ENCODE measurements around the gene WDR44.
"Not testable (repeated sequence)": the region's sequence is repeated elsewhere in the genome, so short reads cannot be mapped to it uniquely, and the experiment has no call there.

WDR44 gene

GRCh38 chrX:118345464-118346257, at the start of gene WDR44:
TSS of gene WDR44 (plus strand) at chrX:118346106. CDS start at chrX:118346504, 398 bp downstream.
- DNase-seq (ENCODE audit: low read depth): peak; percentile 76

GRCh38 chrX:118305827-118306226, 40.1 kb upstream of the WDR44 start:
- not testable (repeated sequence) for DNase-seq (ENCODE audit: low read depth)

- DNase-seq (ENCODE audit: low read depth): no peak
Observed at GRCh38 chrX:118315529-118315928, 30.4 kb upstream of the WDR44 start.

DNA sequence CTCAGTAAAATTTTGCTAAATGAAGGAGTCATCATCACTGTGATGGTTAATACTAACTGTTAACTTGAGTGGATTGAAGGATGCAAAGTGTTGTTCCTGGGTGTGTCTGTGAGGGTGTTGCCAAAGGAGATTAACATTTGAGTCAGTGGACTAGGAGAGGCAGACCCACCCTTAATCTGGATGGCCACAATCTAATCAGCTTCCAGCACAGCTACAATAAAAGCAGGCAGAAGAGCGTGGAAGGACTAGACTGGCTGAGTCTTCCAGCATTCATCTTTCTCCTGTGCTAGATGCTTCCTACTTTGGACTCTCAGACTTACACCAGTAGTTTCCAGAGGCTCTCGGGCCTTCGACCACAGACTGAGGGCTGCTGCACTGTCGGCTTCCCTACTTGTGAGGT, 21.3 kb upstream of the WDR44 start:
- DNase-seq (ENCODE audit: low read depth): no peak

GRCh38 chrX:118325453-118325852, 20.5 kb upstream of the WDR44 start:
- DNase-seq (ENCODE audit: low read depth): no peak

GRCh38 chrX:118329175-118329574, 16.7 kb upstream of the WDR44 start:
- DNase-seq (ENCODE audit: low read depth): no peak

- no peak for DNase-seq (ENCODE audit: low read depth)
Observed at GRCh38 chrX:118337687-118338086, 8.2 kb upstream of the WDR44 start.

- no peak for DNase-seq (ENCODE audit: low read depth)
Observed at GRCh38 chrX:118338930-118339329, 7.0 kb upstream of the WDR44 start.

- DNase-seq (ENCODE audit: low read depth): no peak
Observed at GRCh38 chrX:118345045-118345463, 852 bp upstream of the WDR44 start.

DNA sequence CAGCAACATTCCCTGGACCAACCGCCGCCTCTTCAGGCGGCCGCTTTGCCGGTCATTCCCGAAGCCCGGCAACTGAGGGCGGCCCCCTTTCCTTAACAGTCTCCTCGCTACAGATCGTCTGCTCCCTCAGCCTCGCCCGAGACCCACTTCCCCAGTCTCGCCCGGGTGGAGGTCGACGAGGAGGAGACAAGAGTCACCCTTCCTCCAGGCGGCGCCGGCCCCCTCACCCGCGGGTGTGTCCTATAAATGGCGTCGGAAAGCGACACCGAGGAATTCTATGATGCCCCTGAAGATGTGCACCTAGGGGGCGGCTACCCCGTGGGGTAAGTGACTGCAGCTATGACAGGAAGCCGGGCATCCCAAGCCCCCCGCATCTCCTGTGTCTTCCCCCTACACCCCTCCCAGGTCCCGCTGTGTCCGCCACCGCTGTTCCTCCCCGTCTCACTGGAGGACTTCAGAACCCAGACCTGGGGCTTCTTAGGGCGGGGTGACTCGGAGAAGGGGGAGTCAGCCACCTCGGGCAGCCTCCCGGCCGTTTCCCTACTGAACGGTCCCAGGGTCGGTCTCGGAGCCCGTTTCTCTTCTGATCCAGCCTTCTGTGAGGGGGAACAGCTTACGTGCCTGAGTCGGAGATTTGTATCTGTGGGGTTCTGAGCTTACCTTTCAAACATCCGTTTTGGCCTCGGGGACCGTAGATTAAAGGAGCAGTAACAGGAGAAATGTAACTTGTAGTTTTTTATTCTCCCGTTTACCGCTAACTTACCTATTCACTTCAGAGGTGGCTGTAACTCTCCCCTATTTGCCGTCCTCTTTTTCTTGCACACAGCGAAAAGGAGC, 570 bp downstream of the WDR44 start:
- no peak for DNase-seq (ENCODE audit: low read depth)

DNA sequence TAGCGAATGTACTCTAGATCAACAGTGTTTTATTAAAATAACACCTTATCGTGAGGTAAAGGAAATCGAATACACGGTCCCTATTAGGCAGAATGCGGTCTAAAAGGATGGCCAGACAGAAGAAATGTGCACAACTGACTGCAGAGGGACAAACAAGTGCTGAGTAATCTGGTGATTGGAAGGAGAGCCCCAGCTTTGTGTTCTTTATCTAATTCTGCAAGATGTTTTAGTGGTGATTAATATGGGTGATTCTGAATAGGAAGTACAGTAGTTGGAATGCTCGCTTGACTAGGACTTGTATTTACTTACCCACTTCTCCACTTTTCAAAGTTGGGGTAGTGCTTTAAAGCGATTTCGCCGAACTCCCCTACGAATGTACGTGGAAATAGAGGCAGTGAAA, 1.2 kb downstream of the WDR44 start:
- no peak for DNase-seq (ENCODE audit: low read depth)

DNA sequence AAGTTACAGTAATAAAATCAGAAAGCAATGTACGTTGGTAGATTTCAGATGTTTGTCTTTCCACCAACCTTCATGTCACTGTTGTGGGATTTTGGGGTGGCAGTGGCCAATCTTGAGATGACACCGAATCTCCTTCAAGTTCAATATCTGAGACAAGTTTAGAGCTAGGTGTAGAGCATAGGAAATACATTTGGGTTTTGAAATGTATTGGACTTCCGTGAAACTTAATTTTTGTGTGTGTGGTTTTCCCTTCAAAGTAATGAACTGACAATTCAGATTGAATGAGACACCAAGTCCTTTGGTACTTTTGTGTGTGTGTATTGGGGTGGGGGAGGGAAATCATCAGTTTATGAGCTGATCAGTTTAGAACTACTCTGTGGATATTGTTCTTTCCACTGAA, 1.8 kb downstream of the WDR44 start:
- DNase-seq (ENCODE audit: low read depth): no peak

DNA sequence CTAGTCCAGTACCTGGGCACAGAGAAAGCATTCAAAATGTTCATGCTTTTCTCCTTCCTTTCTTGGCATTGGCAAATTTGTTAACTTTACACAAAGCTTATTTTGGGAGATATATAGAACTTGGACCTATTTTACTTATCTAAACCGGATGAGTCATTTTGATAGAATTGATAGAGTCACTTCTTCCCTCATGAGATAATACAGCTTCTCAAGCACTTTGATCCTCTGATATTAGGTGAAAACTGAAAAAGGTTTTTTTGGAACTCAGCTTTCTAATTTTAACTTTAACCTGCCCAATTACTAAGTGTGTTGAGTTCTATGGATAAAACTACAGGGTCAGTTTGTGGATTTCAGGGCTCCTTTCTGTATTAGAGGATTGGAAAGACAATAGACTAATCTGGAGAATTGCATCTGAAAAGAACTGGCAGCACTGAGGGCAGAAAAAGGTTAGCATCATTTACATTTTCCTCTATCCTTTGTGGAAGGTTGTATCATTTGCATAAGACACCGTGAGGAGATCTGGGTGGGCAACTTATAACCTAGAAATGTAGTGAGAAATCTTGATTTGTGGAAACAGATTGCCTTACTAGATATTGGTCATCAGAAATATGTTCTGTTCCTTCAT, 2.4 kb downstream of the WDR44 start:
- DNase-seq (ENCODE audit: low read depth): no peak

DNA sequence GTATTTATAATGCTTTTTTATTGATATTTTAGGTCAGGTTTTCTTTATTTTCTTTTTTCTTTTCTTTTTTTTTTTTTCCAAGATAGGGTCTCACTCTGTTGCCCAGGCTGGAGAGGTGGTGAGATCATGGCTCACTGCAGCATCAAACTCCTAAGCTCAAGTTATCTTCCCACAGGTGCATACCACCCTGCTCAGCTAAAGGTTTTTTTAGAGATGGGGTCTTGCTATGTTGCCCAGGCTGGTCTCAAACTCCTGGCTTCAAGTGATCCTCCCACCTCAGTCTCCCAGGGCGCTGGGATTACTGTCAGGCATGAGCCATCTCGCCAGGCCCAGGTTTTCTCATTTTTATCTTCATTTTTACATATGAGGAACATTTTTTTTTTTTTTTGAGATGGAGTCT, 3.3 kb downstream of the WDR44 start:
- no peak for DNase-seq (ENCODE audit: low read depth)

GRCh38 chrX:118350221-118350620, 4.3 kb downstream of the WDR44 start:
- no peak for DNase-seq (ENCODE audit: low read depth)

DNA sequence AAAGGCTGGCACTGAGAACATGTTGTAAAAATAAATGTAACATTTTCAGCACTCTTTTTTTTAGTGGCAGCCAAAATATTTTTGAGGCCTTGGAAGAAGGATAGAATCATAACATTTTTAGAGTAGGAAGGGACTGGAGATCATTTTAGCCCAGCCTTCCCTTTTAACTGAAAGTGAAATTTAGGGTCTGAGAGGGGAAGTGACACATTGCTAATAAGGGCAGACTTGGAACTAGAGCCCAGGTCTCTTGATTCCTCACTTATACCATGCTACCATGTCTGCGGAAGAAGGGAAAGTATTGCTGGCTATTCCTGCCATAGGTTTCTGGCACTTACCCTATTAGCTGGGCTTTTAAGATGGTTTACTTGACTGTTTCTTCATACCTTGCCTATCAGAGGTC, 4.8 kb downstream of the WDR44 start:
- DNase-seq (ENCODE audit: low read depth): no peak

DNA sequence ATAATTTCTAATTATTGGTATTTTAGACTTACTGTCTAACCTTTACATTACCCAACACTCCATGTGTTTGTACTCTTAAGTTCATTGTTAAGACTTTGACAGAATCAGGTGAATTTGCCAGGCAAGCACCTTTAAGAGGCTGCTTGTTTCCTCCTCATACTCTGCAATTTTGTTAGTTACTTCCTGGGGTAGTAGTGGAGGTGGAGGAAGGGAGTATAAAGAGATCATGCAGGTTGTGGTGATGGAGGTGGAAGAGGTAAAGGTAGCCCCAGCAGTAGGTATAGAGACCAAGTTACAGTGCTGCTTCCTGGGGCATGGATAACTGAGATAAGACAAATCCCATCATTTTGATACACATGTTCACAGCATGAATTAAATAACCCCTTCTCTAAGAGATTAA, 6.7 kb downstream of the WDR44 start:
- no peak for DNase-seq (ENCODE audit: low read depth)

DNA sequence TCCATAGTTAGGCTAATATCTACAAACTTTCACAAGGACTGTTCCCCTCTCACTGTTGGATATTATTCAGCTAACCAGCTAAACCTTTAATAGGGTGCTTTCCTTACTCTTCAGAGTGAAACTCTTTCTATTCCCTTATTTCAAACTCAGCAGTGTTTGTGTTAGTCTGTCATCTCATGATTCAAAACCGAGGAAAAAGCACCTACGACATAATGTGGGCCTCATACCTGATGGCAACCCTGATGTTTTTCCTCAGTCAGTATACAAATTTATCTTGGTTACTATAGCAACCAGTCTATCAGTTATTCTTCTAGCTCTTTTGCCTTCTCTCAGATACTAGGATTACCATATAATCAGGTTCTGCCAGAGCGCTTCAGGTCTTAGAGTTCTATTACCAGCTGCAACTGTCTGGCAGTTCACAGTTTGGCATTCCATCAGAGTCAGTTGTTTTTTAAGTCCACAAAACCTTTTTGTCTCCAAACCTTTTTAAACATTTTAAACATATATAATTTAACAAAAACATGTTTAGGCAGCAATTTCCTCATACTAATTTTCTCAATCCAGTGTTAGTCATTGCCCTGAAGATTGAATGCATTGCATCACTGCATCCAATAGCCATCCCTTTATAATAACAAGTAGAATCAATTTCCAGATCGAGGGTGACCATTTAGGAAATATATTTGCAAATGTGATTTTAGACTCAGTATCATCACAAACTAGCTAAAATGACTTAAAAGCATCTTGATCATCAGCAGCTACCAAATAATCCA, 7.4 kb downstream of the WDR44 start:
- no peak for DNase-seq (ENCODE audit: low read depth)

DNA sequence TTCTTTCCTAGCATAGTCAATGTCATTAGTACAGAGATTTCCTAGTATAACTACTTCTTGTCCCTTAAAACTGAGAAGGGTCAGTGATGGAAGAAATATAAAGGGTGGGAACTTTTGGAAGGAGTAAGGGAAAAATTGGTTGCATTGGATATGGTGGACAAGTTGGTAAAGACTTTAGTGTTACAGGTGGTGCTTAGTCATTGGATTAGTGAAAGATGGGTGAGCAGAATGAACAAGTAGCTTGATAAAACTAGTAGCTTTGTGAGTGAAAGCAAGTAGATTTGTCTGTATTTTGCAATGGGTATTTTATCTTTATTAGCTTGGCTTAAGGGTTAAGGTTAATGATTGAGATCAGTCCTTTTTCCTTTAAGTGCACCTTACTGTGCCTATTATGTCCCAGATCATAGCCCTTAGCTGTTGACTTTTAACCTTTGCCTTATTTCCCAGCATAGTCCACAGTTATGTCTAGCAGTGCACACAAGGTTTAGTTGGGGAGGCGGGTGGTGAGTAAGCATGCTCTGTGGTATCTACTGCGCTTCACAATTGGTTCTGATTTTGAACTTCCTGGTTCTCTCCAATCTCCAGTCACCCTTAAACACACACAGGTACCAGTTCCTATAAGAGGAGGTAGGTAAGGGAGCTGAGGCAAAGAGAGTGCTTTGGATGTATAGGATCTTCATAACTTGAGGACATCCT, 9.5 kb downstream of the WDR44 start:
- DNase-seq (ENCODE audit: low read depth): no peak

DNA sequence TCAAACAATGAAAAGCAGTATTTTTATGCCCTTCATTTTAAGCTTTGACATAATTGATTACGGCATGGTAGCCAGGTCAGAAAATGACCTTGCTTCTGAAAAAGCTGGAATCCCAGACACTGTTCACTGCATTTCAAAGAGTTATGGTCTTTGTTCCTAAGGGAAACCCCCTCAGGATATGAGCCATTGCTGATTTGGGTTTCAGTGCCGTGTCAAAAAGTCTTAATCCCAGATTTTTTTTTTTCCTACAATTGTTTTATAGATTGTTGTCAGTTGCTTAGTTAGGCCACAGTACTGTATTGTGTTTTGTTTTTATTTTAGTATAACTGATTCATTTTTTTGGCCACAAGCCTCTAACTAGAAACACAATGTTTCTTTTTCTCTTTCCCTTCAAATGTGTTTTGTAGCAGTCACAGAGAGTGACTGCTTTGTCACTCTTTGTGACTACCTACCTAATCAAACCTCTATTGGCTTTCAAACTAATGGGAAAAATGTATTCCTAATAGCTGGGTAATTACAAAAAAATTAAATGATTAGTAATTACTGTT, 10.3 kb downstream of the WDR44 start:
- no peak for DNase-seq (ENCODE audit: low read depth)
